CD4-positive, alpha-beta T cell treated with Interferon gamma for 1 hour (primary cell): ENCODE data around the gene CLDN14.

ENCODE experiments used
- DNase-seq: peaks from one replicate; pipeline ENCODE4 v3.0.0-alpha.2; 2020

Gene CLDN14

DNA sequence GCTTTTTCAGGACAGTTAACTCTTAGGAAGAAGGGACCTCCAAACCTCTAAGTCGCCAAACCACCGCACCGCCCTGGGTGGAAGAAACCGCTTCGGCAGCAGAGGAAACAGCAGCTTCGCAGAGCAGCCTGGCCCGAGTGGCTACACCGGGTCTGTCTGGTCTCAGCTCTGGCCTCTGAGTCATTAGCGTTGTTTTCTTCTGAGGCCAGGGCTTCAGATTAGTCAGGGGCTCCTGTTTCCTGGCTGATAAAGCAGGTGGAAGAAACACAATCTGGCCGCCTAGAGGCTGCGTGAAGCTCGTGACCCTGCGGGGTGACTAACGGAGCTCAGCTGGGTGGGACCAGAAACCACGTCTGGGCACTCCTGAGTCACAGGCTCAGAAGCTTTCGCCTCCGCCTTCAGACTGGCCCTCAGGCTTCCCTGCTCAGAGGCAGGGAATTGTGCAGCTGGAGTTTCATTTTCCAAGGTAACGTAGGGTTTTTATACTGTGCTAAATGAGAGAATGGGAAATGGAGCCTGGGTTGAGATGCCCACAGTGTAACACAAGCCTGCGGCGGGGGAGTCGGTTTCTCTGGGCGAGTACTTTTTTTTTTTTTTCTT, 49.9 kb downstream of the CLDN14 start:
- peak; percentile 74 for DNase-seq

DNA sequence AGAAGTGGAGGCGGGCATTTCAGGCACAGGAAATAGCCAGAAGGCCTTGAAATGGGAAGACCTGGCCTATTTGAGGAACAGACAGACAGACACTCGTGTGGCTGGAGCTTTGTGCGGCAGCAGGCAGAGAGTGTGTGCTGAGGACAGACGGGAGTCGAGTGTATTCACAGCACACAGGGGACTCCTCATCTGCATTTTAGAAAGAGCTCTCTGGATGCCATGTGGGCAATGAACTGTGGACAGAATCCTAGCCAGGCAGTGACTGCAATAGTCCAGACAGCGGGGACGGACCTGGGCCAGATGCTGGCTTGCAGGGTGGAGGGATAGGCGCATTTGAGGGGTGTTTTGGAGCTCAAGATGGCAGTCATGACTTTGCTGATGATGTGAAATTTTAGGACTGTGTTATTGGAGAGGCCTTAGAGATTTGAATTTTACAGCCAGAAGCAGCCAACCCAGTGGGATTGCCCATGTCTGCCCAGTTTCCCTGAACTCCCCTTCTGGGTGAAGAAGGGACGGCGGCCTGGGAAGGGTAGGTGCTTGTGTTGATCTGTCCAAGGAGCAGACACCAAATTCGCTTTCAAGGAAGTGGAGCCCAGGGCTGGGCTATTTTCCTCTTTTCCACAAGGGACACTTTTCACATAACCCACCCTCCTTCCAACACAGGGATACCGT, 51.0 kb downstream of the CLDN14 start:
- DNase-seq, result no peak

DNA sequence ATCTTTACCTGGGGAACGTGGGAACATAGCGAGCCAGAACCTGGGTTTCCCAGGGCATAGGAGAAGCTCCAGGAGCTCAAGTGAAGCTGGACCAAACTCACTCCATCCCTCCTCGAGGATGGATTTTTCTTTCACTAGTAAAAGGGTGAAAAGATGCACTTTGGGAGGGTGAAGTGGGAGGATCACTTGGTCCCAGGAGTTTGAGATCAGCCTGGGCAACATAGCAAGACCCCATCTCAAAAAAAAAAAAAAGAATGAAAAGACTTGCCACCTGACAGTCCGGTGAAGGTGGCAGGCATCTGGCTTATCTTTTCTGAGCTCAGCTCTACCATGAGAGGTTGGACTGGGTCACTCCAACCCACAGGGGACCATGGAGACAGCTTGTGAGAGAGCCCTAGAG, 52.4 kb downstream of the CLDN14 start:
- no peak for DNase-seq

DNA sequence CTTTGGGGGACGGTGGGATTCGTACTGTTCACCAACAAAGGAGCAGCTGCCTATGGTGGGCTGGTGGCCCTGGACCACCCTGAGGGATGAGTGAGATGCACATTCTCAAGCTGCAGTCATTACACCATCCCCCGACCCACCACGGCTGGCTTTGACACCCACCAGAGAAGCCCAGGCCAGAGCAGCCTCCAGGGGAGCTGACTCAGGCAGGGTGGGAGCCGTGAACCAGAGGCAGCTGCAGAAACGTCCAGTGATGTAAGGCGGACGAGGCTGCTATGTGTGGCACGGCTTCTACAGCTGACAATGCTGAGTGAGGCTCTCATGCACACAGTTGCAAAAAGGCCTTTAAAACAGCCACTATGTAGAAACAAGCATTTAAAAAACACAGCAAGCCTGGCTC, 54.6 kb downstream of the CLDN14 start:
- no peak for DNase-seq

DNA sequence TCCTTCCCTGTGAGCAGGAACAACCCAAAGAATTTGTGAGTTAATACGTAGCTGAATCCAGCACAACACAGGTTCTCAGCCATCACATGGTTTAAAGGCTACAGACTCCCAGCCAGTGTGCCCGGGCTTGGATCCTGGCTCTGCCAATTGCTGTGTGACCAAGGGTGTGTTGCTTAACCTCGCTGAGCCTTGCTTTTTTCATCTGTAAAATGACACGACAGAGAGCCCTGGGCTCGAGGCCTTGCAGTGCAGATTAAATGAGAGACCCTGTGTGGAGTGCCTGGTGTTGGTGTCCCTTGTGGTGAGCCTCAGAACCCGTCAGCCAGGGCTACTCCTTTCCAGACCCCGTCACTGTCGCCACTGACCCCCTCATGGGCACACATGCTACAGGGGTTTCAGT, 55.3 kb downstream of the CLDN14 start:
- DNase-seq, result no peak

DNA sequence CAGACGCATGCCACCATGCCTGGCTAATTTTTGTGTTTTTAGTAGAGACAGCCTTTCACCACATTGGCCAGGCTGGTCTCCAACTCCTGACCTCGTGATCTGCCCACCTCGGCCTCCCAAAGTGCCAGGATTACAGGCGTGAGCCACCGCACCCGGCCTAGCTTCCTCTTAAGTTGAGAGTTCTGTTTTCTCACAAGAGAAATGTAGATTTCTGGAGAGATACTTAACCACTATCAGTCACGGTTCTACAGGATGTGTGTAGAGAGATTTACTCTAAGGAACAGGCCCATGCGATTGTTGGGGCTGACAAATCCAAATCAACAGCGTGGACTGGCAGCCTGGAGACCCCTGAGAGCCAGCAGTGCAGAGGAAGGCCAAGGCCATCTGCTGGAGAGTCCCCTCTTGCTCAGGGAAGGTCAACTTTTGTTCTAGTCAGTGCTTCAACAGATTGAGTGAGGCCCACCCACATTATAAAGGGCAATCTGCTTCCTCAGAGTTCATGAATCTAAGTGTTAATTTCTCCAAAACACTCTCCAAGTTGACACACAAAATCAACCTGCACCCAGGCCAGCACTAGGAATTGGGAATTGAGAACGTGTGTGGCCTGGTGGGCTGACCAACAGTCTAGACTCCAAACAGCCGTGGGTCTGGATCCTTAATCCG, 56.0 kb downstream of the CLDN14 start:
- no peak for DNase-seq

DNA sequence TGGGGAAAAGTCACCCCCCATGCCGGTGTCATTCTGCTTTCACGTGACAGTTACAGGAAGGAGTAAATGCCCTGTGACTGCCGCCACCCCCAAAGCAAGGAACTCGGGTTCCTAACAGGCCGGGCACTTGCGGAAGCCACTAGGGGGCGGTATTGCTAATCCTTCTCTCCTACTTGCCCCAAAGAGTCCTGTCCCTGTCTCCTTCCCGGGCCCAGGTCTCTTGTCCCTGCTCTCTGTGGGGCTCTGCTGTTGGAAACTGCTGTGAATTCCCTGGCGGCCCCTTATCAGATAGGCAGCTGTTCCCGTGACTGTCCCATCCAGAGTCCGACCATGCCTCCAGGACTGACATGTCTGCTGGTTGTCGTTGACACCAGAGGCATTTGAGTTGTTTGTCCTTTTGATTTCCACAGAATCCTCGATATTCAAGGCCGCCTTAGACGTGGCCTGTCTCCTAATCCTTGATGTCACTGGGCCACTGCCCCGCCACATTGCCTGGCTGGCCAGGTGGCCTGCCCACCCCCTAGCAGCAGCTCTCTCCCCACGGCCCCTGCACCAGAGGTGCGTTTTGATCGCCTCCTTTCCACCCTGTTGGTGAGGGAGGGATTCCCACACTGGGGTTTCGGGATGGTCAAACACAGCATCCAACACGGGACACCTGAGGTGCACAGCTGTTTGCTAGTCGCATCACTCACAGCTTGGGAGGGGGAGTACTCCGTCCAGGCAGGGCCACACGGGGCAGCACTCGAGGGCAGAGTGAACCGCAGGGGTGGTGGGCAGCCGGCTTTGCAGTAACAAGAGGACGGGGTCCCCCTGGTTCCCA, 57.4 kb downstream of the CLDN14 start:
- peak; percentile 8 for DNase-seq

DNA sequence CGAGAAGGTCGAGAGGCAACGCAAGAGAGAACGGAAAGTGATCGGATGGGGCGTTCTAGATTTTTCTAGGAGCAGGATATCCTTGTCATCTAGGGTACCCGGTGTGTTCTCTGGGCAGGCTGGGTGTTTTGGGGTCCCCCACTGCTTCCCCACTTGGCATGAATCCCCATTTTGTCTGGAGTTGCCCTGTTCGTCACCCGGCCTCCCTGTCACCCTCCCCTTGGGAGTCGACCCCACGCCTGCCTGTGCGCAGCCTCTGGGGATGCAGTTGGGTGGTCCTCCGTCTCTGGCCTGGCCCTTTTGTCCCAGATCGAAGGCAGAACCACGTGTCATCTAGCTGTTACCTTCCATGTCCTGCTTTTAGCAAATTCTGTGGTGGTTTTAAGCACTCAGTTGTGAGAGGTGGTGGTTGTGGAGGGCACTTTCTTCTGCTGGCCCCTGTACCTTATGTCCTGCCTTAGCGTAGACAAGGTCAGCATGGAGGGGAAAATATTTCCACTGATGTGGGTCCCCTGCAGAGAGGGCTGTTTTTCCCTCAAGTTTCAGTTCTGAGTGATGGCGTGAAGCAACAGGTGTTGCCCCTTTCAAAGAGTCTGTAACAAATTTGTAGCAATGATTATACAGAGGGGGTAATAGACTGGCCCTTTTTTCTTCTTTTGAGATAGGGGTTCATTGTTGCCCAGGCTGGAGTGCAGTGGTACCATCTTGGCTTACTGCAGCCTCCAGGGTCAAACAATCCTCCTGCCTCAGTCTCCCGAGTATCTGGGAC, 59.2 kb downstream of the CLDN14 start:
- no peak for DNase-seq

DNA sequence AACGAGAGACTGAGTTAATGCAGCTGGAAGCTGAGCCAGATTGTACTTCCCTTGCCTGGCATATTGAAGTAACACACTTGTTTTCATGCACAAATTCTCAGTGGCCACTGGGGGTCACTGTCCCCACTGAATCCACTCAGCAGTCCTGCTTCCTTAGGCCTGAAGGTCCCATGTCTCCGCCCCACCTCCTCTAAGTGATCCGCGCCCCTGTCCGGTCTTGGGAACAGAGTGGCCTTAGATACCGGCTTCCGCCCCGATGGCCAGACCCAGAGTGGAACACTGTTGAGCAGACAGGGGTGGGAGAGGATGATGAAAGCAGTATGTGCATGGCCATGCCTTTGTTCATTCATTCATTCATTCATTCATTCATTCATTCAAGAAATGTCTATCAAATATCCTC, 59.9 kb downstream of the CLDN14 start:
- DNase-seq, result peak; percentile 47

DNA sequence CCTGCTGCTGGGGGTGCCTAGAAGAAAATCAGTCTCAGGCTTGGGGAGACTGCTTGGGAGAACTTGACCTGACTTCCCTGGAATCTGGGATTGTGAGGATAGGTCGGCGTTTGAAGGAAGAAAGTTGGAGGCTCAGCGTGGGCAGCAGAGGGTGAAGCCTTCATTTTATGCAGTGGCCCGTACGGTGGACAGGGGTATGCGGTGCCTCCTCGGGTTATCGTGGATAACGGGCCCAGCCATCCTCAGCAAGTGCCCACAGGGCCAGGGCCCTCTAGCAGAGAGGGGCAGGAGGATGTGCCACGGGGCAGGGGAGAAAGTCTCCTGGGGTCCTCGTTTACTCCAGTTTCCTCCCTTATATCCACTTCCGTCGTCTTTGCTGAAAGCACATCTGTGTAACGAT, 60.7 kb downstream of the CLDN14 start:
- no peak for DNase-seq

DNA sequence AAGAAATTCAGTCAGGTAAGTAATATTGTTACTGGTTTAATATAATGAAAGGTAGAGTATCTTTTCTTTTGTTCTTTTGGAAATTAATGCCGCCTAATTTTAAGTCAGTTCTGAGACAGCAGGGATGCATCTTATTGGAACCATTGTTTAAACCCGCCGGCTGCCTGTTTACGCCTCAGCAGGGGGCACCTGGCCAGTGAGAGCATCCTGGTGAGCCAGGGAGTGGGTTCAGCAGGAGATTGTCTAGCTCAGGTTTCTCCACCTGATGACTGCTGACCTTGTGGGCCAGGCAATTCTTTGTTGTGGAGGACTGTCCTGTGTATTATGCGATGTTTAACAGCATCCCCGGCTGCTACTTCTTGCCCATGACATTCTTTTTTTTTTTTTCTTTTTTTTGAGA, 64.5 kb downstream of the CLDN14 start:
- no peak for DNase-seq

DNA sequence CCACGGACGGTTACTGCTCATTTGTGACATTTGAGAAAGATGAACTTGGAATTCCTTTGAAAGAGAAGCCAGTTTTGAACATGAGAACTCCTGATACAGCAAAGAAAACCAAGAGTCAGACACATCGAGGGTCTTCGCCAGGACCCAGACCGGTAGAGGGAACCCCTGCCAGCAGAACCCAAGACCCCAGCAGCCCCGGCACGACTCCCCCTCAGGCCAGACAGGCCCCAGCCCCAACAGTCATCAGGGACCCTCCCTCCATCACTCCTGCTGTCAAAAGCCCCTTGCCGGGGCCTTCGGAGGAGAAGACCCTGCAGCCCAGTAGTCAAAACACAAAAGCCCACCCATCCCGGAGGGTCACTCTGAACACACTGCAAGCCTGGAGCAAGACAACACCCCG, 67.0 kb downstream of the CLDN14 start:
- no peak for DNase-seq

DNA sequence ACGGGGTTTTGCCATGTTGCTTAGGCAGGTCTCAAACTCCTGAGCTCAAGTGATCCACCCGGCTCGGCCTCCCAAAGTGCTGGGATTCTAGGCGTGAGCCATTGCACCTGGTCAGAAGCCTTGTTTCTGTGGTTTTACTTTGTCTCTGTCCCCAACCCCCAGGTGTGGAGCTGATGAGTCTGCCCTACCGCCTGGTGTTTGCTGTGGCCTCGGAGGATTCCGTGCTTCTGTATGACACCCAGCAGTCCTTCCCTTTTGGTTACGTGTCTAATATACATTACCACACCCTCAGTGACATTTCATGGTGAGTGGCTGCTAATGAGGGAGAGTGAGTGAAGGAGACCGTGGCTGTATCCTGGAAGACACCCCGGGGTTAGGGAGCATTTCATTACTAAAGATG, 68.6 kb downstream of the CLDN14 start:
- DNase-seq, result no peak
